ENCODE measurements around the gene GRB10.

GRCh38 chr7:50662996-50663395 is 119.7 kb downstream of the GRB10 start:
- no peak for TF ChIP-seq CTCF (IDR thresholded peaks at IDR 0.05)
- TF ChIP-seq POLR2A (IDR thresholded peaks at IDR 0.05), result no peak

Data from ovary (tissue), 3 donors.